ENCODE results near the gene SLC22A14.
"Not testable (repeated sequence)": the region's sequence is repeated elsewhere in the genome, so short reads cannot be mapped to it uniquely, and the experiment has no call there.

- TF ChIP-seq POLR2AphosphoS5, CTCF, EP300 (IDR thresholded peaks at IDR 0.05): not testable (repeated sequence)
Measured at GRCh38 chr3:38297053-38297452, 15.0 kb downstream of the SLC22A14 start.
